Measurements from ENCODE around the gene PPP3CB.

PPP3CB gene

DNA sequence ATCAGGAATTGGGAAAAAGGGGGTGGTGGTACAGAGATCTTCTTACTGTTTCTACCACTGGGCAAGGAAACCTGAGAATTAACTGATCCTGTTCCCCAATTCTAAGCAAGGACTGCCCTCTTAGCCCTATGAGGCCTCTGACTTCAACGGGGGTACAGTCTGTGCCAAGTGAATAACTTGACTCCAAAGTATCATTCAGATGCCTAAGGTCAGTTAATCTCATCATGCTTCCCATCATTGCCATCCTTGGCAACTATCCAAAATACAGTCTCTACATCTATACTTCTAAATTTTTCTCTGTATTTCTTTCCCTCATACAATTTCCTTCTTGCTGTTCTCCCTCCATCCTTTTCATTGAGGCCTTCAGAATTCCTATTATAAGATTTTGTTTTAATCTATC lies 10.5 kb downstream of the PPP3CB start:
- in situ Hi-C loops (cut with MboI; ENCODE audit: low sequenced_read_pairs) = no loop called here

DNA sequence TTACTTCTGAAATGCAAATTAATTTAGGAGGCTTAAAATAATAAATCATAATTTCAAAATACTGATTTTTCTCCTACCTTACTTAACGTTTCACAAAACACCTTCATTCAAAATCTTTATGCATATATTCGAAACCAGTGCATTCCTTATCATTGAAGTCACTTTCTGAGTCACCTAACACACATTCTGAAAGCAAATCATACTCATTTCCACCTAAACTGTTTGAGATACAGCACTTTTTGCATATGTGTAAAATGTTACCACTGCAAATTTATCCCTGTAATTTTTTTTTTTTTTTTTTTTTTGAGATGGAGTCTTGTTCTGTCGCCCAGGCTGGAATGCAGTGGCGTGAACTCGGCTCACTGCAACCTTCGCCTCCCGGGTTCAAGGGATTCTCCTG lies 15.7 kb downstream of the PPP3CB start:
- in situ Hi-C loops (cut with MboI; ENCODE audit: low sequenced_read_pairs) = no loop called here

DNA sequence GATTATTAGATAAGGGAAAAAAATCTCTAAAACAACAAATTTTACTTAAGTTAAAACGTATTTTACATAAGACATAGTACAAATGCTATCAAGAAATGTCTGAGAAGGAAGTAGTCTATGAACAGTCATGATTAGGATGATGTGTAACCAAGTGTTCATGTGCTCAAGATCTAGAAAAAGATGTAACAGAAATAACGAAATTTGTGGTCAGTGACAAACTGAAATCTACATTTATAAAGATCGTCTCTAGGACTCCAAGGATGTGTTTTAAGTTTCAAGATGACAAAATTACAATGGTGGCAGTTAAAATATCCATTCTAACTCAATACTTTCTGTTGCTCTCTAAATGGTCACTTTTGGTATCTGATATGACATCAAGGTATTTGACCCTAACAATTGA lies 17.2 kb downstream of the PPP3CB start:
- in situ Hi-C loops (cut with MboI; ENCODE audit: low sequenced_read_pairs) = no loop called here

DNA sequence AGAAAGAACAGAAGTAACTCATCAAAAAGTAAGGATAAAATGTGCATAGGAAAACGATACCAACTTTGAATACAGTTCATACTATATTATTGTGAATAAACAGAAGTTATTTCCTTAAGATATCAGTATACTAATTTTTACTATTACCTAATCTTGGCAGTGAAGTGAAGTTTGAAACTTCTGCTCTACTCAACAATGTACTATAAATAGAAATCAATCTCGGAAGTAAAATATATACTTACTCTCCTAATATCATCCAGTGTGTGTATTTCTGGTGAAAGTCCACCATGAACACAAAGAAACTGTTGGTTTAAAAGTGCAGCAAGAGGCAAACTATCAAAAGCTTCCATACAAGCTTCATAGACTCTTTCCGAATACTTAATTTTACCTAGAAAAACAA lies 24.6 kb downstream of the PPP3CB start:
- in situ Hi-C loops (cut with MboI; ENCODE audit: low sequenced_read_pairs) = no loop called here

DNA sequence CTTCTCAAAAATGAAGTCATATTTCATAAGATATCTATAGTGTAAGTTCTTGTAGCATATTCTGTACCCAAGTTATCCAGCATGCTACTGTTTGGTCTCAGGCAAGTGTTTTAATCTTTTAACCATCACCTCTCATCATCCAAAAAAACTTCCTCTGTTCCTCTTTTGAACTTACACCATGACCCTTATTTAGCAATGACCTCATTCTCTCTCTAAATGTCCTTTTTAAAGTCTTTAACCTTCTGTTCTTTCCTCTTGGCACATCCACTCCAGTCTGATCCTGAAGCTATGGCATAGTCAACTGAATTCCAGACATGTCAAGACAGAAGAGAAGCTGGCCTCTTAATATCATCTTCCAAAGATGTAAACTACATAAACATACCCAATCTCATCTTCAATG lies 26.2 kb downstream of the PPP3CB start:
- in situ Hi-C loops (cut with MboI; ENCODE audit: low sequenced_read_pairs) = no loop called here

DNA sequence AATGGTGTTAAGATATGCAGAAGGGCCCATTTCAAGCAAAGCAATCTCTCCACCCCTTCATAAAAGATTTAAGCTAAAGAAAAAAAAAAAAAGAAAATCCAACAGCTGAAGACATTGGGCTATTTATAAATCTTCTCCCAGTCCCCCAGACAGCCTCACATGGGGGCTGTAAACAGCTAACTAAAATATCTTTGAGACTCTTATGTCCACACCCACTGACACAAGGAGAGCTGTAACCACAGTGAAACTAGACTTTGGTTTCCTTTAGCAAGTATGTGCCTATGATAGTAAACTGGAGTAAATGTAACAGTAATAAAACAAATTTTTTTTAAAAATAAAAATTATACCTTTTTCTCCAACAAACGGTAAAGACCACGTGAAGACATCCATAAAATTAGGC lies 28.6 kb downstream of the PPP3CB start:
- in situ Hi-C loops (cut with MboI; ENCODE audit: low sequenced_read_pairs) = no loop called here

DNA sequence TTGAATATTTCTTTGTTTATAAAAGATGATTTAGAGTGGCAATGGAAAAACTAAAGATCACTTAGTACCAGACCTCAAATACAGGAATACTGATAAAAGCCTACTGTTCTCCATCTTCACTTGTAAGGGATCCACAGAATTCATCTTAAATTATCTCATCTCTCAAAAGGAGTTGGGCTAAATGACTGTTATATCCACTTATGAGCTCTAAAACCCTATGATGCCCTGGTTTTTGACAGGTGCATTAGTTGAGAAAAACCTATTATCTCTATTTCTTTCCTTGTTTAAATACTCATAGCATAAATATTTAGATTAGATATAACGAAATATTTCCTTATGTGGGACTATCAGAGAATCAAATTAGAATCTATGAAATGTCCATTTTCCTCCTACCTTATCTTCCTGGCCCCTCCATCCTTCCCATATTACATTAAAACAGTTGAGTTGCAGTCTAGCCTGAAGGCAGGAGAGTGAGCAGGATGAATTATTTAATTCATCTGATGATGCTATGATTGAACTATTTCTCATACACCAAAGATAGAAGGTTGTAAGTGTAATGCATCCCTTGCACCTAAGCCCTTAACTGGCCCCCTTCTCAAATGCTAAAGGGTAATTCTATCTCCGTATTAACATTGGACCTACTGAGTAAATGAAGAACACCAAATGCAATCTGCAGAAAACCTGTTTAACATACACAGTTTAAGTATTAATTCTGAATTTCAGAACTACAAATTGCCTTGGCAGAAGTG lies 29.7 kb downstream of the PPP3CB start:
- in situ Hi-C loops (cut with MboI; ENCODE audit: low sequenced_read_pairs) = no loop called here

DNA sequence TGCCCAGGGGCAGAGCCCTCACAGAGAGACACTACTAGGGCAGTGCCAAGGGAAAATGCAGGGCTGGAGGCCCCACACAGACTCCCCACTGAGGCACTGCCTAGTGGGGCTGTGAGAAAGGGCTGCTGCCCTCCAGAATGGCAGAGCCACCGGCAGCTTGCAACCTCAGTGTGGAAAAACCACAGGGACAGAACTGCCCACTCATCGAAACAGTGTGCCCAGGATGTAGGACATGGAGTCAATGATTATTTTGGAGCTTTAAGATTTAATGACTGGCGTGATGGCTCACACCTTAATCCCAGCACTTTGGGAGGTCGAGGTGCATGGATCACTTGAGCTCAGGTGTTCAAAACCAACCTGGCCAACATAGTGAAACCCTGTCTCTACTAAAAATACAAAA lies 34.9 kb downstream of the PPP3CB start:
- in situ Hi-C loops (cut with MboI; ENCODE audit: low sequenced_read_pairs) = no loop called here

DNA sequence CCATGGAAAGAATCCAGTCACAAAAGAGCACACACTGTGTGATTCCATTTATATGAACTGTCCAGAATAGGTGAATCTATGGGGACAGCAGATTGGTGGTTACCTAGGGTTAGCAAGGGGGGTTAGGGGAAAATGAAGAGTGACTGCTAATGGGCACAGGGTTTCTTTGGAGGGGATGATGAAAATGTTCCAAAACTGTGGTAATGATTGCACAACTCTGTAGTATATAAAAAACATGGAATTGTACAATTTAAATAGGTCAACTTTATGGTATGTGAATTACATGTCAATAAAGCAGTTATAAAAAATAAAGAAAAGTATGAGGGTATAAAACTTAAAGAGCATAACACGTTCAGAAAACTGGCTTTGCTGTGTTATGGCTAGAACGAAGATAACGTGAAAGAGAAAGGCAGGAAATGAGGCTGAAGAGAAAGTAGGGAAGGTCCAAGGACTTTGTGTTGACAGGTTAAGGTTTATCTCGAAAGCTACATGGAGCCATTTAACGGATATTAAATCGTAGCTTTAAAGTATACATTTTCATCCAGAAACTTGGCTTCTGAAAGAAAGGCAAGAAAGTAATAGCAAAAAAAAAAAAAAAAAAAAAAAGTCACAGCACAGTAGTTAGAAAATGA lies 36.0 kb downstream of the PPP3CB start:
- in situ Hi-C loops (cut with MboI; ENCODE audit: low sequenced_read_pairs) = no loop called here

DNA sequence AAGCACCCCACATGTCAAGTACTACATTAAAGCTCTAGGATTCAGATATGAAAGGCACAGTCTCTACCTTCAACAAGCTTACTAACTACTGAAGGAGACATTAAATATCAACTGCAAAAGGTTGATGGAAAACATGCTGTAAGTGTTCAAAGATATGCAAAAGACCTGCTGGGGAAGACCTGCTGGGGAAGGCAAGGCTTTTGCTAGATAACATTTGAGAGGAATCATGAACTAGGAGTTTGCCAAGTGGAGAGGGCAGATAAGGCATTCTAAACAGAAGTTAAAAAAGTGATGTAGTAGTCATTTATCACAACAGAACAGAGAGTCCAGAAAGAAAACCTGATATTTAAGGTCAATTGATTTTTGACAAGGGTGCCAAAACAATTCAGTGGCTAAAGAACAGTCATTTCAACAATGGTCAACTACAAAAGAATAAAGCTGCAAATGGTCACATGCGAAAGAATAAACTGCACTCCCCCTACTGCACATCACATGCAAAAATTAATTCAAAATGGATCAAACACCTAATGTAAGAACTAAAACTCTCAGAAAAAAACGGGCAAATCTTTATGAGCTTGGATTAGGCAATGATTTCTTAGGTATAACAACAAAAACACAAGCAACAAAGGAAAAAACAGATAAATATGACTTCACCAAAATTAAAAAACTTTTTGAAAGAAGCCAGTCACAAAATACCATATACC lies 39.5 kb downstream of the PPP3CB start:
- in situ Hi-C loops (cut with MboI; ENCODE audit: low sequenced_read_pairs) = no loop called here

DNA sequence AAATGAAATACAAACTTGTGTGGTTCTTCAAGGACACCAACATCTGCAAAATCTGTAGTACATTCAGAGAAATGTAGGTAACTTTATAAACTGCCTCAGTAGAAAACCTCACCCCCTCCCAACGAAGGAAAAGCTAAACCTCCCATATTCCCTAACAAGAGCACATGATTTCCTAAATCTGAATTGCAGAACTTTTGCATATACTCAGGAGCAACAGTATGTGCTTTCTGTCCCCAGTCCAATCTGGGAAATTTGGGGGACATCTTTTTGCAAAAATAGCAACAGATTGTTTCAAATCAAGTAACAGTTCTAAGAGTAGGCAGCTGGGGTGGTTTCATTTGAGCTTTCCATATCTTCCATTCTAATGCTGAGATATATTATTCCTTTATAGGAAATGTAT lies 46.7 kb downstream of the PPP3CB start:
- in situ Hi-C loops (cut with MboI; ENCODE audit: low sequenced_read_pairs) = no loop called here

DNA sequence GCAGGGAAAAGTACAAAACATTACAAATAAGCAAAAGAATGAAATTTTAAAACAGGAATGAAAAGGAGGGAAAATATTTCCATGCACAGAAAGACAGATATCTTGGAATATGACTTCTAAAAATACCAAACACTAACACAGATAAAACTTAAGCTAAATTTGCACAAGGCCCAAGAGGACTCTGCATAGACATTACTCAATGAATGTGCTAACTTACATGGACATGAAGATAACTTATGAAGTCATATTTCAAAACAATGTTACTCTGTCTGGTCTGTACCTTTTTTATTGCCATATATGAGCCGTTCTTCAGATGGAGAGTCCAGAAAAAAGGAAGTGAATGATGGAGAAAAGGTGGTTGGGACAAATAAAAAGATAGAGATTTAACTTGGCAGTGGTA lies 47.4 kb downstream of the PPP3CB start:
- in situ Hi-C loops (cut with MboI; ENCODE audit: low sequenced_read_pairs) = no loop called here

DNA sequence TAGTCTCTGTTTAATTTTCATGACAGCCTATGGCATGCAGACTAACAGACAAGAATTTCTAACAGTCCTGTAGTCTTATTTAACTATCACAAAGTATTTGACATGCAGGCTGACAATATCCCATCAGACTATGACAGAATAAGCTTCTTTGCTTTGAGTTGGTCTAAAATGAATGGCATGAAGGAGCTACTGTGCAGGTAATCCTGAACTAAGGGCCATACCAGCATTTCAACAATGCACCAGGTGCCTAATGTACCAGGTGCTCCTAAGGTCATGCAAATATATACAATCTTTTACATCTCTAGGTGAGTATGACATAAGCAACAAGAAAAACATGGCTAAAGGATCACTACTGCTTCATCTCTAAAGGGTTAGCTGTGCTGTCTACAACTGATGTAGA lies 48.9 kb downstream of the PPP3CB start:
- in situ Hi-C loops (cut with MboI; ENCODE audit: low sequenced_read_pairs) = no loop called here

DNA sequence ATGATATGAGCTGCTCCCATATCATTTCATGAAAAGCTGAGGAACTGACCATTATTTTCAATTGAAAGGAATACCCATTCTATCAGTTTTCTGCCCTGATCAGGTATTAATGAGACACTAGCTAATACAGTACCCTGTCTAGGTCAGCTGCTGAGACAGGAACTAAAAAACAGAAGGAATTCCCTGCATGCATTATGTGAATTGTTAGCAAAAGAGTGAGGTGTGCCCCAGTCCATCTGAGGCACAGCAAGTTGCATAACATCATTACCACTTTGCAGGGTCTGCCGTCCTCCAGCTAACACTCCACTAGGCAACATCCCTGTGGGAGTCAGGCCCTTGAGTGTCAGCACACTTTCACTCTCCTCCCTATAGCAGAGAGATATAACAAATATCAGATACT lies 51.4 kb downstream of the PPP3CB start:
- in situ Hi-C loops (cut with MboI; ENCODE audit: low sequenced_read_pairs) = no loop called here

DNA sequence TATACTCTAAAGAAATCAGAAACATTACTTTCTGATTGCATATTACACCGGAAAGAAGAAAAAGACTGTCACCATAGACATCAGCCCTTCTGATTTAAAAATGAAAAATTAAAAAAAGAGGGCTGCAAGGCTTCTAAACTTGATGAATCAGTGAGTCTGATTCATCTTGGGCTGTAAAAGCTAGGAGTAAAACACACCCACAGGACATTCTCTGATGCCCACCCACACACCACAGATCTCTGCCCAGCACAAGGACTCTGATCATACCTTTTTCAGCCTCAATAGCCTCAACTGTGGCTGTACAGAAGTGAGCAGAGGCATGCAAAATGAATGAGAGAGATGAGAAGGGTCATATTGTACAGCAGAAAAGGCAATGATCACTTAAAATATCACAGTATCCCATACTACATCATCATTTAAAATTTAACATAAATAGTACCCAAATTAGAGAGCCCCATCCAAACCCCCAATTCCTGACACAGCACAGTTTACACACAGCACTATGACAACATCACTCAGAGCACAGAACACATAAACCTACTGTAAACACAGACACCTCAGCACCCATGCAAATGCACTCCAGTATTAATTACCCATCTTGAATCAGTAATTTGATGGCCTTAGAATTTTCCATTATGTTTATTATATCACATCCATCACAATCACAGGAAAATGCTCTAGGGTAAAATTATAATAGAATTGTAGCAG lies 56.1 kb downstream of the PPP3CB start:
- in situ Hi-C loops (cut with MboI; ENCODE audit: low sequenced_read_pairs) = no loop called here

DNA sequence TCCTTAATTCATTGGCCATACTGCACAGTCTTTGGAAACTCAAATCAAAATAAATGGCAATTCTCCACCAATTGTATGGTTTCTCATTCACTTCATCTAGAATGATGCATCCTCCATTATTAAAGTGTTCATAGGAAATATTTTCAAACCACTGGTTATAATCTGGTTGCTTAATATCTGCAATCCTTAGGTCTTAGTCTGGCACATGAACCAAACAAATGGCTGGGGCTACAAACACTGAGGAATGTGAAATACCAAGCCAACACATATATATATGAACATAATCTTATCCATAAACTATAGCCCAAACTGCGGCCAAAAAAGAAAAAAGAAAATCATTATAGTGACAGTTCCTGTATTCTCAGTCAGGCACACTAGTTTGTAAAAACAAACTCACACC lies 56.8 kb downstream of the PPP3CB start:
- in situ Hi-C loops (cut with MboI; ENCODE audit: low sequenced_read_pairs) = no loop called here

DNA sequence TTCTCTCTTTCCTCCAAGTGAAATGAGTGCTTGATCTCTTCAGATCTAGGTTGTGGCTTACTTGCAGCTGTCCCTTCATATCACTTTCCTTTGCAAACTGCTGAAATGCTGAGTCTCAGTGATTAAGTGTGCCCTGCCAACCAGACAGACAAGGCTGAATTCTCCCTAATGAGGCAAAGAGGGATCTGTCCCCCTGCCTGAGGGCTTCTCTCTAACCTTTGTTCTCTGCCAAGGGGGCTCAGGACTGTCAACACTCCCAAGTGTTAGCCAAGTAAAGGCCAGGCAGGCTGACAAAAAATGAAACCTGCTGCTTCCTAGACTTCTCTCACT lies 62.3 kb downstream of the PPP3CB start, which contains the start of gene MSS51:
Gene MSS51 (minus strand): TSS at position 24 of the 330 bp plus-strand sequence. CDS start 5,277 bp downstream, outside the sequence.
- in situ Hi-C loops (cut with MboI; ENCODE audit: low sequenced_read_pairs) = no loop called here

DNA sequence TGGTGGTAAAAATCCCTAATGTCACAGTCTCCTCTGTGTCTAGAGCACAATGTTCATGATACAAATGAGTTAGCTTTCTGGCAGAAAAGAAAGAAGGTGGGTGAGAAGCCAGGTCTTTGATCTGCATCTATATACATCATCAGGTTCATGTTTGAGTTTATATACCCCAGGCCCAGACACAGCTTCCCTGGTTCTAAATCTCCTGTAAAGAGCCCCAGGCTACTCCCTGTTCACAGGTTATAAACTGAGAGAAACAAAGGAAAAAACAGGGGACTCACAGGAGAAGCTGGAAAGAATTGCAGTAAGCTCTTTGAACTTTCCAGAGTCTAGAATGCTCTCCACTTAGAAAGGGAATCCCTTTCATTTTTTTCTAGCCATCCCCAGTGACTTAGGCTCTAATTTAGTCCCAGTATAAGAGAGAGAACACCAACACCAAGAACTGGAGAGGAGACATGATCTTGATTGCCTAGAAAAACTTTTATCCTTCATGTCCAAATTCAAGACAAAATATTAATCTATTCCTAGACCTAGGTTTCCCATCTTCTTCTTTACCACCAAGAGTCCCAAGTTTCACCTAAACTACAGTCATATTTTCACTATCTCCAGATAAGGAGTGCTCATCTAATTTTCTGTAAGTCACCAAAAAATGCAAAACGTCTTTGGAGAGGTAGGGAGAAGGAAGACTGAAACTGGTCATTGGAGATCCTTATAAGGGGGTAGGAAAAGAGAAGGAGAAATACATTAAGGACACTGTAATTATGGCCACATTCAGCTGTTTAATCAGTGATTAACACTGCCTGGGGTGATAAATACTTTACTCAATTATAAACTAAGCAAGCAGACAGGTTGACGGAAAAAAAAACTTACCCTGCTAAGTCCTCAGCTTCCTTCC lies 62.9 kb downstream of the PPP3CB start:
- in situ Hi-C loops (cut with MboI; ENCODE audit: low sequenced_read_pairs) = no loop called here

DNA sequence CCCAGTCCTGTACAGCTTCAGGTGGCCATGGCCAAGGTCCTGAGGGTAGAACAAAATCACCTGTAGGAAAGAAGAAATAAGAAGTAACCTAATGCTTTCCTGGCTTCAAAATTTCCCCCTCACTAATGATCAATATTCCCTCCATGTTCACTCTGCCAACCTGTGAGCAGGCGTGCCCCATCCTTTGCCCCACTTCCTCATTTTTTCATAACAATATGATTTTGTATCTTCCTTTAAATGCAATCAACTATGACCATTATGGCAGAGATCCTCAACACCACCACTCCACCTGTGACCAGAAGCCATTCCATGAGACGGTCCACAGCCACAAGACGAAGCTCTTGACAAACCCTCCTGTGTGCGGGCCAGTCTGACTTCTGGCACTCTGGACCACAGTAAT lies 69.5 kb downstream of the PPP3CB start:
- in situ Hi-C loops (cut with MboI; ENCODE audit: low sequenced_read_pairs) = no loop called here

DNA sequence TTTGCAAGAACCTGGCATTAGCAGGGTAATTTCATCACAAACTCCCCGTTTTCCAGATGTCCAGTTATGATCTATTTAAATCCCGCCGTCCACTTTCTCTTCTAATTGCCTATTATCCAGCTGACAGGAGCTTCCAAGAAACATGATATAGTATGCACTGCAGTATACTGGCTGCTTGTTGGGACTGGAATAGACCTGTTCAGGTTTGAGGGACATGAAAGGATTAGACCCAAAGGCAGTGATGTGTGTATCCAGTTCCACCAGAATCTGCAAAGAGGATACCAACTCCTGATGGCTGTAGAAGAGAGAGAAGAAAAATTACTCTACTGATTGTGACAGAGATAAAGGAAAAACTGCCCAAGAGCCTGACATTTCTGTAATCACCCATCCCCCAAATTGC lies 71.3 kb downstream of the PPP3CB start:
- in situ Hi-C loops (cut with MboI; ENCODE audit: low sequenced_read_pairs) = no loop called here

DNA sequence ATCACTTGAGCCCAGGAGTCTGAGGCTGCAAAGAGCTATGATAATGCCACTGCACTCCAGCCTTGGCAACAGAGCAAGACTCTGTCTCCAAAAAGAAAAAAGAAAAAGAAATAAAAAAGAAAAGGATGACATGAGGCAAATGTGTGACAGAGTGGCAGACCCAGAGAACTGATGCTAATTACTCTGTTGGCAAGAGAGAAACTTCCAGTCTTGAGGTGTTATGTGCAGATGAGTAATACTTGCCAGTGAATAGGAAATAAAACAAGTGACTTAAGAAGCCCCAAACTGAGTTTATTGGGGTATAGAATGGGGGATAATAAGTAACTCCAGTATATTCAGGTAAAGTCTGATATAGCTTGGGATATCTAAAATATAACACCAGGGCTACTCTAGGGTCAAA lies 72.5 kb downstream of the PPP3CB start:
- in situ Hi-C loops (cut with MboI; ENCODE audit: low sequenced_read_pairs) = no loop called here
